ENCODE data around the gene CAMK2G.
A peak's percentile ranks its signal among the peaks of the same experiment; 100 is the strongest.
"Not testable (repeated sequence)": the region's sequence is repeated elsewhere in the genome, so short reads cannot be mapped to it uniquely, and the experiment has no call there.

CAMK2G gene

DNA sequence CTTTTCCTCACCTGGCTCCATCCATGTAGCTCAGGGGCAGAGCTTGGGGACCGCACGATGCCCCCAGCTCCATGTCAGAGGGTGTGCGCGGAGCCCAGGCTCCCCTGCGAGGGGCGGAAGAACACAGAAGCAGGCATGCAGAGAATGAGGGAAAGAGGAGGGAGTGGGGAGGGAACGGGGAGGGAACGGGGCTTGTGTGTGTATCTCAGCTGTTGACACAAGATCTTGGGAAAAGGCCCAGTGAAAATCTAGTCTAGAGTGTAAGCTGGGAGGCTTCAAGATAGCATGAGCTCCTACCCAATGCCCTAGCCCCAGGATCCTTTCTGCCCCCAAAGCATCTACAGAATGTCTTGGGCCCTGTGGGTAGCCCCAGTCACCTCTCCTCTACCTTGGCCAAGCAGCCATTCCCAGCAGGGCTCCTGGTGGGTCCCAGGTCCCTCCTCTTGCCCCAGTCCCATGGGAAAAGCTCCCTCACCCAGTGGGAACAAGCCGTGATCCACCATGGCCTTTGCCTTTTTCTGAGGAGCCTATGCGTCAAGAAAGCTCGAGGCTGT lies 37.9 kb downstream of the CAMK2G start:
- no peaks in the 10 kb centered on the region for H3K4me1 ChIP-seq (ENCODE audit: control insufficient read depth, insufficient read depth, low read length)
- no peak overlapping the region for H3K4me3 ChIP-seq (ENCODE audit: low read depth, low read length)
- H3K9ac ChIP-seq (ENCODE audit: low read length), result no peak overlapping the region
- H3K27me3 ChIP-seq (ENCODE audit: control insufficient read depth, insufficient read depth, low read length), result no peaks in the 10 kb centered on the region
- no peaks in the 10 kb centered on the region for H3K9me3 ChIP-seq (ENCODE audit: control insufficient read depth, insufficient read depth, low read depth, low read length)
- H3K36me3 ChIP-seq (ENCODE audit: control insufficient read depth, insufficient read depth, low read length), result peaks cover 59% of the 10 kb centered on the region
- H3K27ac ChIP-seq (ENCODE audit: low read depth, low read length), result no peak overlapping the region

DNA sequence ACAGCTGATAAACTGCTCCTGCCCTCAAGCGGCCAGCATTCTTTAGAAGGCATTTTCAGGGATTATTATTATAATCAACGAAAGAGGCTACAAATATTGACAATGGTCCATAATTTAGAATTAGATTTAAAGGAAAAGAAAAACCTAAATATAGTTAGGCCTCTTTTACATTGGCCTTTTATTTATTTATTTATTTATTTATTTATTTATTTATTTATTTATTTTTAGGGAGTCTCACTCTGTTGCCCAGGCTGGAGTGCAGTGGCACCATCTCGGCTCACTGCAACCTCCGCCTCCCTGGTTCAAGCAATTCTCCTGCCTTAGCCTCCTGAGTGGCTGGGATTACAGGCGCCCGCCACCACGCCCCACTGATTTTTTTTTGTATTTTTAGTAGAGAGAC lies 45.3 kb downstream of the CAMK2G start:
- not testable (repeated sequence) for H3K4me1 ChIP-seq (ENCODE audit: control insufficient read depth, insufficient read depth, low read length); H3K9ac ChIP-seq (ENCODE audit: low read length); H3K4me3 ChIP-seq (ENCODE audit: low read depth, low read length); H3K27ac ChIP-seq (ENCODE audit: low read depth, low read length); H3K9me3 ChIP-seq (ENCODE audit: control insufficient read depth, insufficient read depth, low read depth, low read length); H3K27me3 ChIP-seq (ENCODE audit: control insufficient read depth, insufficient read depth, low read length)
- H3K36me3 ChIP-seq (ENCODE audit: control insufficient read depth, insufficient read depth, low read length), result peaks cover 36% of the 10 kb centered on the region

DNA sequence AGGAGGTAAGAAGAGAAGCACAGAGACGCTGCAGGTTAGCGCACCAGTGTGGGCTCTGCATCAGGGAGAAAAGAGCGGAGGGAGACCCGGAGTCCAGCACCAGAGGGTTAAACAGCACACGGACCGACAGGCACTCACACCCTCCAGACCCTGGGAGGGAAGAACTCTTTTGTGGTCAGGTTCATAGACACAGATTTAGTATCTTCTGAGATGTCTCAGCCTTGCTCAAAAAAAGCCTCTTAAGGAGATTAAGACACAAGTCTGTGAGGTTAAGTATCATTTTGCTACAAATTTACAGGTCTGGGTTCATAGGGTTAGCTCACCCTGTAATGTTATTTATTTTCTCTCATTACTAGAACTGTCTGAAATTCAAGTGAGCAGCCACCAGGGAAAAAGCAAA lies 46.2 kb downstream of the CAMK2G start:
- Histone ChIP-seq H3K9ac (ENCODE audit: low read length) (no peak overlapping the region), H3K27me3 (ENCODE audit: control insufficient read depth, insufficient read depth, low read length) (no peaks in the 10 kb centered on the region), H3K27ac (ENCODE audit: low read depth, low read length) (no peak overlapping the region), H3K4me1 (ENCODE audit: control insufficient read depth, insufficient read depth, low read length) (no peaks in the 10 kb centered on the region), H3K36me3 (ENCODE audit: control insufficient read depth, insufficient read depth, low read length) (peaks cover 43% of the 10 kb centered on the region), H3K4me3 (ENCODE audit: low read depth, low read length) (no peak overlapping the region), H3K9me3 (ENCODE audit: control insufficient read depth, insufficient read depth, low read depth, low read length) (no peaks in the 10 kb centered on the region)

DNA sequence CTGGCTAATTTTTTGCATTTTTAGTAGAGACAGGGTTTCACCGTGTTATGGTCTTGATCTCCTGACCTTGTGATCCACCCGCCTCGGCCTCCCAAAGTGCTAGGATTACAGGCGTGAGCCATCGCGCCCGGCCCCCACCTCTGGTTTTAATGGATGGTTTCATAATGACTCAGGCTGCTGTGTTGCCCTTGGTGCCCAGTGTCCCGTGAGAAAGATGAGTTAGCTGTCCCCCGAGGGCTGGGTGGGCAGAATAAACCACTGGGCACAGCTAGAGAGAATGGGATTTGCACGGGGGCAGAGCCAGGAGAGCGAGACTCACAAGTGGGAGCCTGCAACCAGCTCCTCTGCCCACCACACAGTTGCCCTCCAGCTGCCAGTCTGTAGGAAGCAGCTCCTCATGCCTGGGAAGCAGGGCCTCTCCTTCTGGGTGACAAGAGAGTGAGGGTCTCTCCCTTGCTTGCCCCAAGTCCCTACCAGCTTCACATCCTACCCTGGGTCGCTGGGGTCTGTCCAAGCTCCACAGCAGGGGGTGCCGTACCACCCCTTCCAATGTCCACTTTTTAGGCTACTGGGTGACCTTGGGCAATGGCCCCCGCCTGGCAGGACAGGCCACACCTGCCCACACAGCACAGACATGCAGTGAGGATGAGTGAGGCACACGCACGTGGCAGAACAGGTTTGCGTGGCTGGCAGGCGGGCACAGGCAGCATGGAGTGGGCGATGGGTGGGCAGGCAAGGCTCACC lies 46.8 kb downstream of the CAMK2G start:
- Histone ChIP-seq H3K27me3 (ENCODE audit: control insufficient read depth, insufficient read depth, low read length) (no peaks in the 10 kb centered on the region), H3K9ac (ENCODE audit: low read length) (no peak overlapping the region), H3K4me3 (ENCODE audit: low read depth, low read length) (no peak overlapping the region), H3K27ac (ENCODE audit: low read depth, low read length) (no peak overlapping the region), H3K9me3 (ENCODE audit: control insufficient read depth, insufficient read depth, low read depth, low read length) (no peaks in the 10 kb centered on the region), H3K36me3 (ENCODE audit: control insufficient read depth, insufficient read depth, low read length) (peaks cover 43% of the 10 kb centered on the region), H3K4me1 (ENCODE audit: control insufficient read depth, insufficient read depth, low read length) (no peaks in the 10 kb centered on the region)

DNA sequence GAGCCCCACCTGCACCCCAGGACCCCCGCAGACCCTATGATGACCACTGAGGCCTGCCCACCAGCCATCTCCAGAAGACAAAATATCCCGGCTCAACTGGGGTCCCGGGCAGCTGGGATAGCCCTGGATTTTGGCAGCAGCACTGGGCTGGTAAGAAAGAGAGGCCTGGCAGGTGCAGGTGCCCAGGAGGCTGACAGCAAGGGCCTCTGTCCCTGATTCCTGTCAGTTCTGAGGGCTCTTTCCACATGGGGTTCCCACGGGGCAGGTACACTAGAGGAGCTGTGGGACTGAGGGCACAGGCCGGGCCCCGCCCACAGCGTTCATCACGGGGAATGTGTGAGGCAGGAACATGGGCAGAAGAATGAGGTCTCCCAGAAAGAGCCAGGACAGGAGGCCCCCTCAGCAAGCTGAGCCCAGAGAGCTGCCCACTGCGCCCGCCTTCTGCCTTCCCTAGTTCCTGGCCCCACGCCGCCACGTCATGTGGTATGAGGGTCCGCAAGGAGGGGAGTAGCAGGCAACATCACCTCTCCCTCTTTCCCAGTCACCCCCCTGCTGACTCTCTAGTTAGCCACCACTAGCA lies 50.1 kb downstream of the CAMK2G start:
- H3K36me3 ChIP-seq (ENCODE audit: control insufficient read depth, insufficient read depth, low read length), result peaks cover 55% of the 10 kb centered on the region

DNA sequence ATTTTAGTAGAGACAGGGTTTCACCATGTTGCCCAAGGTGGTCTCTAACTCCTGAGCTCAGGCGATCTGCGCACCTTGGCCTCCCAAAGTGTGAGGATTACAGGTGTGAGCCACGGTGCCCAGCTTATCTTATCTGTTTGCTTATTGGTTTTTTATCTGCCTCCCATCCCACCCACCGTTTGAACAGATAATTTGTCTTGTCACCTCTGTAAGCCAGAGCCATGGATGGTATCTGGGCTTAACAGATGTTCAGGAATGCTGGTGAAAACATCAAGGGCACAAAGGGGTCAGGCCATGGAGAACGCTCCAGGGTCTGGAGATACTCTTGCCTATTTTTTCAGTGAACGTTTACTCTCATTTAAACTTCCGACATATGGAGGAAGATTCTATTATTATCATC lies 51.0 kb downstream of the CAMK2G start:
- Histone ChIP-seq H3K27me3 (ENCODE audit: control insufficient read depth, insufficient read depth, low read length) (no peaks in the 10 kb centered on the region), H3K4me1 (ENCODE audit: control insufficient read depth, insufficient read depth, low read length) (no peaks in the 10 kb centered on the region), H3K36me3 (ENCODE audit: control insufficient read depth, insufficient read depth, low read length) (peaks cover 55% of the 10 kb centered on the region)

More for the DNA sequence above, 50.1 kb downstream of the CAMK2G start:
- H3K4me1 ChIP-seq (ENCODE audit: control insufficient read depth, insufficient read depth, low read length), result no peaks in the 10 kb centered on the region
- H3K27ac ChIP-seq (ENCODE audit: low read depth, low read length), result no peak overlapping the region
- H3K27me3 ChIP-seq (ENCODE audit: control insufficient read depth, insufficient read depth, low read length), result no peaks in the 10 kb centered on the region
- no peak overlapping the region for H3K4me3 ChIP-seq (ENCODE audit: low read depth, low read length)
- no peaks in the 10 kb centered on the region for H3K9me3 ChIP-seq (ENCODE audit: control insufficient read depth, insufficient read depth, low read depth, low read length)
- no peak overlapping the region for H3K9ac ChIP-seq (ENCODE audit: low read length)

DNA sequence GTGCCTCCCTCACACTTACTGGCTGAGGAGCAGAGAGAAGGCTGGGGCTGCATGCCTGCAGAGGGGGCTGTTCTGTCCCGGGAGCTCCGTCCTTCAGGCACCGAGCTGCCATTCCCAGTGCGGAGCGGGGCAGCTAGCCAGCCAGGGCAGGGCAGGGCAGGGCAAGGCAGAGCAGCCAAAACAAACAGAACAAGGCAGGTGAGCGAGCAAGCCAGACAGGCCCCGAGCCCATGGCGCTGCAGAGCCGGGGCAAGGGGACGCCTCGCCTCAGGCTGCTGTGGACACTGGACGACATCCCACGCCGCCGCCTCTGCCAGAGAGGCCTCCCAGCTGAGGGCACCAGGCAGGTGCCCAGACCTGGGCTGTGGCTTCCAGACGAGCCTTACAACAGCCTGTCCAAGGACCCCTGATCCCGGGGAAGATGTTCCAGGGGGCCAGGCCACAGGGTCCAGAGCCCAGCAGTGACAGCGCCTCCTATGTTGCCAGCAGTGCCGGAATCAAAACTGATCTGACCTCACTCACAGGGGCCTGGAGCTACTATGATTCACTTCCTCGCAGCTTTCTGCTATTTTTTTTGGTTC lies 54.8 kb downstream of the CAMK2G start:
- Histone ChIP-seq H3K27ac (ENCODE audit: low read depth, low read length) (no peak overlapping the region), H3K9ac (ENCODE audit: low read length) (no peak overlapping the region), H3K9me3 (ENCODE audit: control insufficient read depth, insufficient read depth, low read depth, low read length) (no peaks in the 10 kb centered on the region), H3K4me1 (ENCODE audit: control insufficient read depth, insufficient read depth, low read length) (no peaks in the 10 kb centered on the region), H3K27me3 (ENCODE audit: control insufficient read depth, insufficient read depth, low read length) (no peaks in the 10 kb centered on the region), H3K4me3 (ENCODE audit: low read depth, low read length) (no peak overlapping the region), H3K36me3 (ENCODE audit: control insufficient read depth, insufficient read depth, low read length) (peaks cover 51% of the 10 kb centered on the region)

More for the DNA sequence above, 51.0 kb downstream of the CAMK2G start:
- H3K27ac ChIP-seq (ENCODE audit: low read depth, low read length), result no peak overlapping the region
- no peak overlapping the region for H3K4me3 ChIP-seq (ENCODE audit: low read depth, low read length)
- no peaks in the 10 kb centered on the region for H3K9me3 ChIP-seq (ENCODE audit: control insufficient read depth, insufficient read depth, low read depth, low read length)
- peak overlapping the region; percentile 50 for H3K9ac ChIP-seq (ENCODE audit: low read length)

DNA sequence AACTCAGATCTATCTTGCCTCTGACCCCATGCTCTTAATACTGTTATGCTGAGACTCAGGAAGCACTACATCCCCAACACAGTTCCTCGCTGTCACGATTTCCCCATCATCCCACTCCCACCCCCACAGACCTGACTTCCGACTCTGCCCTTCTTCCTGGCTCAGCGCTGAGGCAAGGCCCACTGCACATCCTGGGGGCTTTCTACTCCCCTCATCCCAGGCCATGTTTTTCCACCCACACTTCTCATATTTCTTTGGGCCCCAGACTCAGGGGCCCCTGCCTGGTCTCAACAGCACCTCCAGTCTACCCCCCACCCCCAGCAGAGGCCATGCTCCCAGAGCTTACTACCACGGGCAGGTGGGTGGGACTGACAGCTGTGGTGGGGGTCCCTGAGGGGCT lies 55.3 kb downstream of the CAMK2G start:
- Histone ChIP-seq H3K9ac (ENCODE audit: low read length) (no peak overlapping the region), H3K27me3 (ENCODE audit: control insufficient read depth, insufficient read depth, low read length) (no peaks in the 10 kb centered on the region), H3K4me1 (ENCODE audit: control insufficient read depth, insufficient read depth, low read length) (no peaks in the 10 kb centered on the region), H3K9me3 (ENCODE audit: control insufficient read depth, insufficient read depth, low read depth, low read length) (no peaks in the 10 kb centered on the region), H3K27ac (ENCODE audit: low read depth, low read length) (no peak overlapping the region), H3K36me3 (ENCODE audit: control insufficient read depth, insufficient read depth, low read length) (peaks cover 49% of the 10 kb centered on the region), H3K4me3 (ENCODE audit: low read depth, low read length) (no peak overlapping the region)

DNA sequence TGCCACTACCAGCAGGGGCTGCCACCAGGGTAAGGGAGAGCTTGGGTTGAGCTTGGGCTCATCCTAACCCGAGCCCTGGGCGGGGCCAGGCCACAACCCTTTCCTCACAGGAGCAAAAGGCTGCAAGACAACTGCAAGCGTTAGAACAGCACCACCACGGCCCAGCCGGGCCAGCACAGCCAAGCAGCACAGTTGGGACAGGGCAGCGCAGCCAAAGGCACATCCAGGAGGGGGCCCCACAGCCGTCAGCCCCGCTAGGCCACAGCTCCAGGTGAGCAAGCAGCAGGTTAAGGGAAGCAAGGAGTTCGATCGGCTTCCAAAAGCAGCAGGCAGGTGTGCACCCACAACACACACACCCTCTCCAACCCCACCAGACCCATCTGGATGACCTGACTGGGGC lies 56.0 kb downstream of the CAMK2G start:
- Histone ChIP-seq H3K4me3 (ENCODE audit: low read depth, low read length) (no peak overlapping the region), H3K9me3 (ENCODE audit: control insufficient read depth, insufficient read depth, low read depth, low read length) (no peaks in the 10 kb centered on the region), H3K27me3 (ENCODE audit: control insufficient read depth, insufficient read depth, low read length) (no peaks in the 10 kb centered on the region), H3K9ac (ENCODE audit: low read length) (no peak overlapping the region), H3K36me3 (ENCODE audit: control insufficient read depth, insufficient read depth, low read length) (peaks cover 49% of the 10 kb centered on the region), H3K4me1 (ENCODE audit: control insufficient read depth, insufficient read depth, low read length) (no peaks in the 10 kb centered on the region), H3K27ac (ENCODE audit: low read depth, low read length) (no peak overlapping the region)

DNA sequence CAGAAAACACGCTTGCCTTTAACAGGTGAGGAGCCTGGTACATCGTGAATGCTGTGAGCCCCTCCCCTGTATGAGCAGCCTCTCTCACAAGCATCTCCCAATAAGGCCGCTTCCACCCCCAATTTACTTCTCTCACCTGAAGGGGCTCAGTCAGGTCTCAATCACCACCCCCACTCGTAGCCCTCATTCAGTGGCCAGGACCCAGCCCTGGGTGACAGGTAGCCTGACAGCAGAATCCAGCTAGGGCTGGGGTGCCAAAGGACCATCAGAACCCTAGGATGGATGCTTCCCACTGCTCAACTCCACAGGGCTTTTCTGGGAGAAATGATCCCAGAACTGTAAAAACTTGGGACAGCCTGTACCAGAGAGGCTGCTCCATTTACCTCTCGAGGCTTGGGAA lies 56.5 kb downstream of the CAMK2G start:
- Histone ChIP-seq H3K4me1 (ENCODE audit: control insufficient read depth, insufficient read depth, low read length) (0 out of 2 replicates have a peak, but pooled peaks cover 2% of the 10 kb centered on the region), H3K4me3 (ENCODE audit: low read depth, low read length) (no peak overlapping the region), H3K9ac (ENCODE audit: low read length) (no peak overlapping the region), H3K27ac (ENCODE audit: low read depth, low read length) (no peak overlapping the region), H3K27me3 (ENCODE audit: control insufficient read depth, insufficient read depth, low read length) (no peaks in the 10 kb centered on the region), H3K36me3 (ENCODE audit: control insufficient read depth, insufficient read depth, low read length) (peaks cover 52% of the 10 kb centered on the region), H3K9me3 (ENCODE audit: control insufficient read depth, insufficient read depth, low read depth, low read length) (no peaks in the 10 kb centered on the region)
